Upper lobe of left lung (tissue), 6 donors: ENCODE measurements around the gene CRYBB2. TPM values are rescaled to one million over a fixed set of nuclear protein-coding genes. Genes with fewer than 3 reads are reported as not detected.
A peak's percentile ranks its signal among the peaks of the same experiment; 100 is the strongest.
"Not testable (repeated sequence)": the region's sequence is repeated elsewhere in the genome, so short reads cannot be mapped to it uniquely, and the experiment has no call there.

ENCODE experiments used
- ATAC-seq, 2 donors: fragments of 200-7000 bp; cut with Tn5 transposase; one replicate each; pipeline ENCODE4 v1.9.1; 2022; ENCODE audit warnings: mild to moderate bottlenecking in 2 of 2, moderate library complexity in 2 of 2; ENCODE audit not compliant: low FRiP score in 2 of 2
- DNase-seq, 2 donors: peaks; one replicate each; pipeline ENCODE4 v3.0.0-alpha.2; 2019 to 2020
- H3K27ac ChIP-seq, 4 donors: fragments of 200-600 bp; sonication (generic); one replicate each; pipeline ENCODE4 v1.5.1; 2016 to 2019
- H3K27me3 ChIP-seq, 4 donors: fragments of 200-600 bp; sonication (generic); one replicate each; pipeline ENCODE4 v1.5.1; 2017 to 2019
- H3K36me3 ChIP-seq, 4 donors: fragments of 200-600 bp; sonication (generic); one replicate each; pipeline ENCODE4 v1.5.1; 2016 to 2019
- H3K4me1 ChIP-seq, 4 donors: fragments of 200-600 bp; sonication (generic); one replicate each; pipeline ENCODE4 v1.5.1; 2018 to 2019
- H3K4me3 ChIP-seq, 4 donors: fragments of 200-600 bp; sonication (generic); one replicate each; pipeline ENCODE4 v1.5.1; 2017 to 2019; ENCODE audit warnings: mild to moderate bottlenecking in 2 of 4, moderate library complexity in 1 of 4
- H3K9me3 ChIP-seq, 4 donors: fragments of 200-600 bp; sonication (generic); one replicate each; pipeline ENCODE4 v1.5.1; 2018 to 2019
- EP300 ChIP-seq, 4 donors: sonication (generic); formaldehyde crosslinking; IDR thresholded peaks; one replicate each; pipeline ENCODE4 v1.5.1; 2017; ENCODE audit warnings: antibody characterized with exemption in 4 of 4, control low read depth in 2 of 4
- POLR2A ChIP-seq, 4 donors: fragments of 450-650 bp; IDR thresholded peaks; one replicate each; pipeline ENCODE4 v1.5.1; 2016 to 2017; ENCODE audit warnings: antibody characterized with exemption in 4 of 4, mild to moderate bottlenecking in 2 of 4
- POLR2AphosphoS5 ChIP-seq, 2 donors: sonication (generic); formaldehyde crosslinking; IDR thresholded peaks; one replicate each; pipeline ENCODE4 v1.5.1; 2017; ENCODE audit warnings: antibody characterized with exemption in 2 of 2
- WGBS, 2 donors: methylation state at CpG; one replicate each; pipeline ENCODE4 v1.1.5; 2017 to 2018; 5-methylcytosine and 5-hydroxymethylcytosine counted together
- total RNA-seq, 6 donors: library from RNA; depleted of rRNA in 4 of 6; stranded (reverse); fragments of >200 nt in 4 of 6; gene quantifications; one replicate each; pipeline versions ENCODE4 v1.1.0 to v1.2.1, GENCODE V29; 2016 to 2021
- TF ChIP-seq, protein P1 (sequence below), 6 experiments: fragments of 450-650 bp in 4 of 6; fragments of 200-600 bp in 2 of 6; sonication (generic) in 2 of 6; IDR thresholded peaks; one replicate each; pipeline ENCODE4 v1.5.1; 2016 to 2019; ENCODE audit warnings: antibody characterized with exemption in 6 of 6
- donor health status: DM: no; HTN: no; CAD: no; lungs with moderate emphysema.
- donor health status: DM: no; HTN: yes; CAD: no; lungs with severe emphysema.

Gene CRYBB2
- total RNA-seq, 6 donors from 2014 or later, result 0.30 TPM; not detected in 5

DNA sequence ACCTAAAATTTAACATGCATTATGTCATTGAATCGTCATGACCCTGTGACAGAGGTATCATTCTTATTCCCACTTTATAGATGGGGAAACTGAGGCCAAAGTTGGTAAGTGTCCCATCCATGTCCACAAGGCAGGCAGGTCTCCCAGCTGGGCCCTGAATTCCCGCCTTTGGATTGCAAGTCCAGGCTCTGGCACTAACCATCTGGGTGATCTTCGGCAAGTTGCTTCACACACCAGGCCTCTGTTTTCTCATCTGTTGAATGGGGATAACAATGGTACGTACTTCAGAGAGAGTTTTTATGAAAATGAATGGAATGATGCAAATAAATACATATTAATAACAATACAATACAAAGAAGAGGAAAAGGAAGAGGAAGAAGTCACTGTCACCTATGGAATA, 16.4 kb upstream of the CRYBB2 start:
- DNase-seq (no peak), ATAC-seq (no peak)
- no peaks in the 10 kb centered on the region for H3K4me1 ChIP-seq
- H3K27me3 ChIP-seq, result no peaks in the 10 kb centered on the region
- no peaks in the 10 kb centered on the region for H3K9me3 ChIP-seq
- 91 to 92% methylated on average over 4 of the region's 4 CpGs for WGBS, 2 donors
- no peak for TF ChIP-seq POLR2AphosphoS5 (IDR thresholded peaks at IDR 0.05)
- TF ChIP-seq EP300 (IDR thresholded peaks at IDR 0.05), result no peak
- no peak for TF ChIP-seq POLR2A (IDR thresholded peaks at IDR 0.05)
- TF ChIP-seq, protein P1, sequence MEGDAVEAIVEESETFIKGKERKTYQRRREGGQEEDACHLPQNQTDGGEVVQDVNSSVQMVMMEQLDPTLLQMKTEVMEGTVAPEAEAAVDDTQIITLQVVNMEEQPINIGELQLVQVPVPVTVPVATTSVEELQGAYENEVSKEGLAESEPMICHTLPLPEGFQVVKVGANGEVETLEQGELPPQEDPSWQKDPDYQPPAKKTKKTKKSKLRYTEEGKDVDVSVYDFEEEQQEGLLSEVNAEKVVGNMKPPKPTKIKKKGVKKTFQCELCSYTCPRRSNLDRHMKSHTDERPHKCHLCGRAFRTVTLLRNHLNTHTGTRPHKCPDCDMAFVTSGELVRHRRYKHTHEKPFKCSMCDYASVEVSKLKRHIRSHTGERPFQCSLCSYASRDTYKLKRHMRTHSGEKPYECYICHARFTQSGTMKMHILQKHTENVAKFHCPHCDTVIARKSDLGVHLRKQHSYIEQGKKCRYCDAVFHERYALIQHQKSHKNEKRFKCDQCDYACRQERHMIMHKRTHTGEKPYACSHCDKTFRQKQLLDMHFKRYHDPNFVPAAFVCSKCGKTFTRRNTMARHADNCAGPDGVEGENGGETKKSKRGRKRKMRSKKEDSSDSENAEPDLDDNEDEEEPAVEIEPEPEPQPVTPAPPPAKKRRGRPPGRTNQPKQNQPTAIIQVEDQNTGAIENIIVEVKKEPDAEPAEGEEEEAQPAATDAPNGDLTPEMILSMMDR (IDR thresholded peaks at IDR 0.05), result no peak
- peaks cover 0 to 9% (median under 1%) of the 10 kb centered on the region in 4 donors for H3K36me3 ChIP-seq
- H3K27ac ChIP-seq, result no peak overlapping the region
- no peak overlapping the region for H3K4me3 ChIP-seq

DNA sequence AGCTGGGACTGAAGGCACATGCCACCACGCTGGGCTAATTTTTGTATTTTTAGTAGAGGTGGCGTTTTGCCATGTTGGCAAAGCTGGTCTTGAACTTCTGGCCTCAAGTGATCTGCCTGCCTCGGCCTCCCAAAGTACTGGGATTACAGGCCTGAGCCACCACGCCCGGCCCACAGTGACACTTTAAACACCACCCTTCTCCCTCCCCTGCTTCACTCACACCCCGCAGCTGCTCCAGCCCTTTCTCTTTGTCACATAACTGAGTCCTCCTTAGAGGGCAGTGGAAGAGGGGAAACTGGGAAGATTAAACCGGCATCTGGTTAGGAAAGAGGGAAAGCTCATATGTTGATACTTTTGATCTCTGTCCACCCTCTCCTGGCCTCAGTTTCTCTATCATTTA, 14.9 kb upstream of the CRYBB2 start:
- not testable (repeated sequence) for H3K27ac ChIP-seq, H3K4me1 ChIP-seq, H3K36me3 ChIP-seq, DNase-seq, H3K27me3 ChIP-seq, H3K4me3 ChIP-seq, ATAC-seq, H3K9me3 ChIP-seq
- WGBS, 2 donors, result 84 to 93% methylated on average over 7 of the region's 7 CpGs

DNA sequence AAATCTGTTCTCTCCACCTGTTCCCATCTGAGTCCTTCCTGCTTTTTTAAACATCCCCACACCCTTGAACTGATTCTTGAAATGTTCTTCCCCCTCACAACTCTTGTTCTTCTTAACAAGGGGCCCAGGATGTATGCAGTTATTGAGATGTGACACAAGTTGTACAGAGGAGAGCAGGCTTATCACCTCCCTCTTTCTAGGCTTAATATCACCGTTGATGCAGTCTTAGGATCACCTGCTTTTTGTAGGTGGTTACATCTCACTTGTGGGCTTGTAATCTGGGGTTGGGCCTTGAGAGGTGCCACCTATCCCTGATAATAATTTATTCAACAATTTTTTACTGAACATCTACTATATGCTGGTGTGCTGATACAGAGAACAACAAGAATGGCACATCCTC, 13.6 kb upstream of the CRYBB2 start:
- H3K27ac ChIP-seq, result no peak overlapping the region
- DNase-seq, result no peak
- no peaks in the 10 kb centered on the region for H3K9me3 ChIP-seq
- H3K4me1 ChIP-seq, result no peaks in the 10 kb centered on the region
- TF ChIP-seq, protein P1 (IDR thresholded peaks at IDR 0.05), result no peak
- TF ChIP-seq POLR2AphosphoS5 (IDR thresholded peaks at IDR 0.05), result no peak
- TF ChIP-seq EP300 (IDR thresholded peaks at IDR 0.05), result no peak
- no peak for TF ChIP-seq POLR2A (IDR thresholded peaks at IDR 0.05)
- H3K36me3 ChIP-seq, result peaks cover 0 to 8% (median 0%) of the 10 kb centered on the region in 4 donors
- no peaks in the 10 kb centered on the region for H3K27me3 ChIP-seq
- H3K4me3 ChIP-seq, result no peak overlapping the region
- ATAC-seq, result no peak
- WGBS, 2 donors, result 81 to 87% methylated on average over 1 of the region's 1 CpG

DNA sequence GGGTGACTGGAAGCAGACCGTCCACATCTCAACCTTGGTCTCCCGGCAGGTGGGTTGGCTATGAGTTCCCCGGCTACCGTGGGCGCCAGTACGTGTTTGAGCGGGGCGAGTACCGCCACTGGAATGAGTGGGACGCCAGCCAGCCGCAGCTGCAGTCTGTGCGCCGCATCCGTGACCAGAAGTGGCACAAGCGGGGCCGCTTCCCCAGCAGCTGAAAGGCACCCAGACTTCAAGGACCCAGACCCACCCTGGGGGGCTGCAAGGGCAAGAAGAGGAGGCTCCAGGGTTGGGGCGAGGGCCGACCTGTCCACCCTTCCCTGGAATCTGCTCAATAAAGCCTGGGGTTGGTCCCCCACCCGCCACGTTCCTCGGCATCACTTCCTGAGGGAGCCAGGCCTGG, 12.4 kb upstream of the CRYBB2 start:
- Histone ChIP-seq H3K9me3 (no peaks in the 10 kb centered on the region), H3K4me3 (no peak overlapping the region), H3K27me3 (no peaks in the 10 kb centered on the region), H3K4me1 (no peaks in the 10 kb centered on the region), H3K27ac (no peak overlapping the region), H3K36me3 (no peaks in the 10 kb centered on the region)
- no peak for ATAC-seq
- DNase-seq, result peak in 1 of 2 donors; percentile 61
- 75 to 88% methylated on average over 1 to 21 of the region's 21 CpGs for WGBS, 2 donors
- no peak for TF ChIP-seq EP300 (IDR thresholded peaks at IDR 0.05)
- no peak for TF ChIP-seq POLR2AphosphoS5 (IDR thresholded peaks at IDR 0.05)
- TF ChIP-seq, protein P1 (IDR thresholded peaks at IDR 0.05), result no peak
- no peak for TF ChIP-seq POLR2A (IDR thresholded peaks at IDR 0.05)

DNA sequence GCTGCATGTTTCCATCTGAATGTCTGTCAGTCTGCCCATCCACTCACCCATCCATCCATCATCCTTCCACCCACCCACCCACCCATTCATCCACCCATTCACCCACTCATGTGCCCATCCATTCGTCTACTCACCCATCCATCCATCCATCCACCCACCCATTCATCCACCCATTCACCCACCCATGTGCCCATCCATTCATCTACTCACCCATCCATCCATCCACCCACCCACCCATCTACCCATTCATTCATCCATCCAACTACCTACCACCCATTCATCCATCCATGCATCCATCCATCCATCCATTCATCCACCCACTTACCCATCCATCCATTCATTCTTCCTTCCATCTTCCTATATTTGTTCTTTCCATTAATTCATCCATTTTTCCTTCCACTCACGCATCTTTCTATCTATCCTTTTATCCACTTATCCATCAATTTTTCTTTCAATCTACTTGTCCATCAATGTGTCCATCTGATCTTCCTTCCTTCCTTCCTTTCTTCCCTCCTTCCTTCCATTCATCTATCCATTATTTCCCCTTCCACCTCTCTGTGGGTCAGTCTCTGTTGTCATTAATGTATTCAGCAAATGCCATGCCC, 11.8 kb upstream of the CRYBB2 start:
- H3K4me1 ChIP-seq, result no peaks in the 10 kb centered on the region
- no peak overlapping the region for H3K4me3 ChIP-seq
- DNase-seq (no peak), ATAC-seq (no peak)
- H3K9me3 ChIP-seq, result no peaks in the 10 kb centered on the region
- 81 to 100% methylated on average over 1 of the region's 2 CpGs for WGBS, 2 donors
- H3K27me3 ChIP-seq, result no peaks in the 10 kb centered on the region
- TF ChIP-seq POLR2AphosphoS5 (IDR thresholded peaks at IDR 0.05) (no peak), POLR2A (IDR thresholded peaks at IDR 0.05) (no peak), EP300 (IDR thresholded peaks at IDR 0.05) (no peak)
- TF ChIP-seq, protein P1 (IDR thresholded peaks at IDR 0.05), result no peak
- H3K27ac ChIP-seq, result no peak overlapping the region
- H3K36me3 ChIP-seq, result no peaks in the 10 kb centered on the region
